ENCODE data around the gene LINGO1. TPM values are rescaled to one million over a fixed set of nuclear protein-coding genes. Genes with fewer than 3 reads are reported as not detected.

The LINGO1 gene
- total RNA-seq, 6 experiments from 2014 or later, result 0.31 to 1.2 (median 0.39) TPM

DNA sequence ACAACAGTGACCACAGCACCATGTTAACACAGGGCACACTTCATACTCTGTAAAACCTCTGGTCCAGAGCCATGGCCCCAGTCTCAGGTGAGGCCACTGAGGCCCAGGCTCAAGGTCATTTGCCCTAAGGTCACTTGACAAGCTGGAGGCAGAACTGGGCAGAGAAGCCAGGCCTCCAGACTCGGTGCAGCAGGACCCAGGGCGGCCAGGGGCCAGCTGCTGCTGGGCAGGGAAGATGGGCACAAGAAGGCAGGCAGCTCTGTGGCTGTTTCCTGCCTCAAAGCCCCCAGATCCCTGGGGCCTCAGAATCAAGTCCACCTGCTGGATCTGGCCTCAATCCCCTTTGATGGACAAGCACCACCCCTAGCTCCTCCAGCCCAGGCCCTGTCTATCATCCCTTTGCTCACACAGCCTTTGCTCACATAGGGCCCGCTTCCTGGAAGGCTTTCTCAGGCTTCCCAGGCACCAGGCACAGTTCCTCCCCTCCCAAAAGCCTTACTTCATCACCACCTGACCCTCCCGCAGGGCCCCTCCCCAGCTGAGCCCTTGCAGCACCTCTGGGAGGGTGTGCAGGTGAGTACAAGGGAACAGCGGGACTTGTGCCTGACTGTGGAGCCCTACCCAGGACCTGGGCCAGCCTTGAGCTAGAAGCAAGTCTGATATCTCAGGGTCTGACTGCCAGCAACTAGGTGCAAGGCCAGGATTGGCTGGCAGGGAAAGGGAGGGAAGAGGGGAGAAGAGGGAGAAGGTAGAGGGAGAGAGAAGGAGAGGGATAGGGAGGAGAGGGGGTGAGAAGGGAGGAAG, 38.0 kb upstream of the LINGO1 start:
- no peak for ATAC-seq
- H3K27ac ChIP-seq, result no peak overlapping the region
- H3K4me1 ChIP-seq, result no peaks in the 10 kb centered on the region
- H3K27me3 ChIP-seq, result no peaks in the 10 kb centered on the region
- H3K9me3 ChIP-seq, result no peaks in the 10 kb centered on the region
- no peak for TF ChIP-seq POLR2A (IDR thresholded peaks at IDR 0.05)
- TF ChIP-seq, protein P1, sequence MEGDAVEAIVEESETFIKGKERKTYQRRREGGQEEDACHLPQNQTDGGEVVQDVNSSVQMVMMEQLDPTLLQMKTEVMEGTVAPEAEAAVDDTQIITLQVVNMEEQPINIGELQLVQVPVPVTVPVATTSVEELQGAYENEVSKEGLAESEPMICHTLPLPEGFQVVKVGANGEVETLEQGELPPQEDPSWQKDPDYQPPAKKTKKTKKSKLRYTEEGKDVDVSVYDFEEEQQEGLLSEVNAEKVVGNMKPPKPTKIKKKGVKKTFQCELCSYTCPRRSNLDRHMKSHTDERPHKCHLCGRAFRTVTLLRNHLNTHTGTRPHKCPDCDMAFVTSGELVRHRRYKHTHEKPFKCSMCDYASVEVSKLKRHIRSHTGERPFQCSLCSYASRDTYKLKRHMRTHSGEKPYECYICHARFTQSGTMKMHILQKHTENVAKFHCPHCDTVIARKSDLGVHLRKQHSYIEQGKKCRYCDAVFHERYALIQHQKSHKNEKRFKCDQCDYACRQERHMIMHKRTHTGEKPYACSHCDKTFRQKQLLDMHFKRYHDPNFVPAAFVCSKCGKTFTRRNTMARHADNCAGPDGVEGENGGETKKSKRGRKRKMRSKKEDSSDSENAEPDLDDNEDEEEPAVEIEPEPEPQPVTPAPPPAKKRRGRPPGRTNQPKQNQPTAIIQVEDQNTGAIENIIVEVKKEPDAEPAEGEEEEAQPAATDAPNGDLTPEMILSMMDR (IDR thresholded peaks at IDR 0.05), result no peak
- H3K36me3 ChIP-seq, result no peaks in the 10 kb centered on the region
- no peak for DNase-seq
- intact Hi-C loops (cut with DNase I), result no loop called here
- 54% methylated on average over 2 of the region's 5 CpGs for WGBS (ENCODE audit: insufficient coverage, low coverage, low lambda C conversion rate, missing lambda C conversion rate)
- no peak overlapping the region for H3K4me3 ChIP-seq

DNA sequence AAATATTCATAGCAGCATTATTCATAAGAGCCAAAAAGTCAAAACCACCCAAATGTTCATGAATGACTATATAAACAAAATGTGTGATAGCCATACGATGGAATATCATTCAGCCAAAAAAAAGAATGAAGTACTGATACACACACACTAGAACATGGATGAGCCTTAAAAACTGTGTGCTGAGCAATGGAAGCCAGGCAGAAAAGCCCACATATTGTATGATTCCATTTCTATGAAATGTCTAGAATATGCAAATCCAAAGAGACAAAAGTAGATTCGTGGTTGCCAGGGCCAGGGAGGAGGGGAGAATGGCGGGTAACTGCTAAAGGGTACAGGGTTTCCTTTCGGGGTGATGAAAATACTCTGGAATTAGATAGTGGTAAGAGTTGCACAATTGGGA, 37.2 kb upstream of the LINGO1 start:
- Histone ChIP-seq H3K27ac (no peak overlapping the region), H3K4me3 (no peak overlapping the region), H3K9me3 (no peaks in the 10 kb centered on the region), H3K4me1 (no peaks in the 10 kb centered on the region), H3K27me3 (no peaks in the 10 kb centered on the region), H3K36me3 (no peaks in the 10 kb centered on the region)
- DNase-seq (no peak), ATAC-seq (no peak)
- WGBS (ENCODE audit: insufficient coverage, low coverage, low lambda C conversion rate, missing lambda C conversion rate), result 62% methylated on average over 3 of the region's 4 CpGs
- TF ChIP-seq POLR2A (IDR thresholded peaks at IDR 0.05), result no peak
- intact Hi-C loops (cut with DNase I), result no loop called here

DNA sequence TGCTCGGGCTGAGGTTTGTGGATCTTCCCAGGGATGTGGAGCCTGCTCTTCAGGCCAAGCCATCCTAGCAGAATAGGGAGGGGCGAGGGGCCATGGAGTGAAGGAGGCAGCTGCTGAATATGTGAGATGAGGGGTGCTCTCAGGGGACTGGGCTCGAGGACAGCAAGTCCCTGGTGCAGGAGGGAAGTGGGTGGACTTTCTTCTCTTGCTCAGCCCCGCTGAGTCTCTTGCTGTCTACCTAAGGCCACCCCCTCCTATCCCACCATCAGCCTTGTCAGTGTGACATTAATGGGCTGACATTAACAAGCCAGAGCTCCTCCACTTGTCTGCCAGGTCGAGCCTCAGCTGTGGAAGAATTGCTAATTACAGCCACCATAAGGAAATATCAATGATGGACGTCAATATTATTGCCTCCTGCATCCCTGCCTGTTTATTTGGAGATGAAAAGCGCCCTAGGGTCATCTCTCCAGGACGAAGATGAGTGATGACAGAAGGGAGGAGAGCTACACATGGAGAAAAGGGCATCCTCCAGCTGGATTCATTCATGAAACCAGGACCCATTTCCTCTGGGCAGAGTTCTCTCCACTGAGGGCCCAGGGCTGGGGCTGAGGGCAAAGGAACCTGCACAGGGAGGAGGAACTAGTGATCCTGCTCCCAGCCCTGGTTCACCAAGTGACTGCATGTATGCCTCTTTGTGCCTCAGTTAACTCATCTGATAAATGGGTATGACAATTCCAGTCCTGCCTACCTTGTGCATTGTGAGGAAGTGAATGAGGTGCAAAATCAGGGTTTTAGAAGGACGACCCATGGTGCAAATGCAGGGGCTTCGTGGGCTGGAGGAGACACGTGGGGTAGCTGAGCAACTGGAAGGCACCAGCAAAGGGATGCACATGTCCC, 34.9 kb upstream of the LINGO1 start:
- H3K4me3 ChIP-seq, result no peak overlapping the region
- no peak for DNase-seq
- H3K27ac ChIP-seq, result no peak overlapping the region
- no peaks in the 10 kb centered on the region for H3K9me3 ChIP-seq
- H3K36me3 ChIP-seq, result no peaks in the 10 kb centered on the region
- no peak for ATAC-seq
- intact Hi-C loops (cut with DNase I), result no loop called here
- 36% methylated on average over 6 of the region's 11 CpGs for WGBS (ENCODE audit: insufficient coverage, low coverage, low lambda C conversion rate, missing lambda C conversion rate)
- H3K27me3 ChIP-seq, result no peaks in the 10 kb centered on the region
- H3K4me1 ChIP-seq, result no peaks in the 10 kb centered on the region
- TF ChIP-seq POLR2A (IDR thresholded peaks at IDR 0.05), result no peak
- TF ChIP-seq, protein P1 (IDR thresholded peaks at IDR 0.05), result no peak

DNA sequence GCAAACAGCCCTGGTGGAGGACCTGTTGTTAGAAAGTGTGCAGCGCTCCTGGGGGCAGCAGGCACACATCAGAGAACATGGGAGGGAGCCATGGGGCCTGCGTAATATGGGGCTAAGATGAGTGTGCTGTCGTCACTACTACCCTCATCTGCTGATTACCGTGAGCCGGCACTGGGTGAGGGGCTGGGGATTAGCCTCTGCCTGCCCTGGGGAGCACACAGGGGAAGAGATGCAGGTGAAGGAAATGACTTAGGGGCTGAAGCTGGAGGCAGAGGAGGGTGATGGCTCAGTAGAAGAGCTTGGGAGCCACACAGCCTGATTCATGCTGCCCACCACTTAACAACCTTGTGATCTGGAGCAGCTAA, 33.6 kb upstream of the LINGO1 start:
- Histone ChIP-seq H3K4me1 (no peaks in the 10 kb centered on the region), H3K9me3 (no peaks in the 10 kb centered on the region), H3K4me3 (no peak overlapping the region), H3K27me3 (no peaks in the 10 kb centered on the region), H3K36me3 (no peaks in the 10 kb centered on the region), H3K27ac (no peak overlapping the region)
- ATAC-seq (no peak), DNase-seq (no peak)
- TF ChIP-seq POLR2A (IDR thresholded peaks at IDR 0.05), result no peak
- intact Hi-C loops (cut with DNase I), result no loop called here
- 58% methylated on average over 4 of the region's 5 CpGs for WGBS (ENCODE audit: insufficient coverage, low coverage, low lambda C conversion rate, missing lambda C conversion rate)

DNA sequence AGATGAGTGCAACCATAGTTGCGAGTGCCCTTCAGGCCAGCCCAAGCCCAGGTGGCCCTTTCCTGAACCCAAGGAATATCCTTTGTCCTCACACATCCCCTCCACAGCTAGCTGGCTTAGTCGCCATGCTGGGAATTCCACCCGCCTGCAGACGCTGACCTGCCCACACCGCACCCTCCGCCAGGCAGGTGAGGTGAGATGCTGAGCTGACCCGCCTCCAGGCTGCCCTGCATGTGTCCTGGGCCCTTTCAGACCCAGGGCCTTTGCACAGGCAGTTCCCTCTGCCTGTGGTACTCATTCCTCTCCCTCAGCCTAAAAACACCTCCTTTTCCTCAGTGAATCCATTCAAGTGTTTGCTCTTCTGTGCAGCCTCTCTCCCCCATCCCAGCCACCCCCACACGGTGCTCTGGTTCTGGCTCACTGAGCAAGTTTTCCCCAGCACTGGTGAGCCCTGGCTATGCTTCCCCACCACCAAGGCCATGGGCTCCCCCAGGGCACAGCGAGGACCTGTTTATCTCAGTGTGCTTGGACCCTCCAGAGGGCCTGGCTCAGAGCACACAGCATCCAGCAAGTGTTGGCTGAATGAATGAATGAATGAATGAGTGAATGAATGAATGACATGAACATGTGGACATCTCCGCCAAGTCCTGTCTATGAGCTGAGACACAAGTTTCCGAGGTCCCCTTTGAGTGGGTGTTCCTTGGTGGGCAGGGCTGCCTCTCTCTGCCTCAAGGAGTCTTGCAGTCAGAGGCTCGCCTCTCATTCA, 33.0 kb upstream of the LINGO1 start:
- Histone ChIP-seq H3K9me3 (no peaks in the 10 kb centered on the region), H3K36me3 (no peaks in the 10 kb centered on the region), H3K27me3 (no peaks in the 10 kb centered on the region), H3K4me1 (no peaks in the 10 kb centered on the region), H3K4me3 (no peak overlapping the region), H3K27ac (no peak overlapping the region)
- intact Hi-C loops (cut with DNase I), result no loop called here
- DNase-seq (no peak), ATAC-seq (no peak)
- WGBS (ENCODE audit: insufficient coverage, low coverage, low lambda C conversion rate, missing lambda C conversion rate), result 83% methylated on average over 7 of the region's 12 CpGs
- TF ChIP-seq, protein P1 (IDR thresholded peaks at IDR 0.05), result no peak

Data from right lobe of liver (tissue), 6 donors.